SU-DHL-6 (cell line): Measurements from ENCODE around the gene AGAP5.
"Not testable (repeated sequence)": the region's sequence is repeated elsewhere in the genome, so short reads cannot be mapped to it uniquely, and the experiment has no call there.

Experiments
- H2AFZ ChIP-seq: fragments of 200-600 bp; sonication (generic); 2 replicates; pipeline ENCODE4 v1.6.1; 2014; ENCODE audit warnings: low read depth, mild to moderate bottlenecking, moderate library complexity, mixed read lengths, antibody characterized with exemption, low read length; ENCODE audit not compliant: severe bottlenecking
- H3F3A ChIP-seq: fragments of 200-600 bp; shearing (Covaris generic); 2 replicates; pipeline ENCODE4 v1.6.0; 2016; ENCODE audit warnings: antibody characterized with exemption, mild to moderate bottlenecking; ENCODE audit not compliant: insufficient read depth
- H3K27ac ChIP-seq: fragments of 200-600 bp; sonication (generic); 2 replicates; pipeline ENCODE4 v1.5.1; 2016; ENCODE audit warnings: low read depth, mild to moderate bottlenecking, low read length, moderate library complexity, mixed read lengths
- H3K27me3 ChIP-seq: fragments of 200-600 bp; sonication (generic), shearing (Covaris generic); 2 replicates; pipeline ENCODE4 v1.6.0; 2014; ENCODE audit warnings: mild to moderate bottlenecking, low read length
- H3K36me3 ChIP-seq: fragments of 200-600 bp; sonication (generic); 2 replicates; pipeline ENCODE4 v1.6.1; 2014; ENCODE audit warnings: mild to moderate bottlenecking, low read length, mixed read lengths
- H3K4me2 ChIP-seq: fragments of 300-600, 200-600 bp; shearing (Covaris generic), sonication (generic); 2 replicates; pipeline ENCODE4 v1.6.0; 2014; ENCODE audit warnings: low read length, low read depth, mild to moderate bottlenecking; ENCODE audit not compliant: poor library complexity, severe bottlenecking
- H3K4me3 ChIP-seq: fragments of 200-600 bp; sonication (generic); 2 replicates; pipeline ENCODE4 v1.5.1; 2014; ENCODE audit warnings: antibody characterized with exemption, low read length, mild to moderate bottlenecking, mixed read lengths; ENCODE audit not compliant: insufficient read depth, poor library complexity, severe bottlenecking
- H3K79me2 ChIP-seq: fragments of 200-600 bp; sonication (generic); 2 replicates; pipeline ENCODE4 v1.6.1; 2014; ENCODE audit warnings: mild to moderate bottlenecking, low read length, moderate library complexity; ENCODE audit not compliant: insufficient read depth
- H3K9ac ChIP-seq: fragments of 200-600 bp; sonication (generic); 2 replicates; pipeline ENCODE4 v1.7.0; 2014; ENCODE audit warnings: mild to moderate bottlenecking, low read length
- H3K9me2 ChIP-seq: fragments of 200-600 bp; sonication (generic); replicated peaks from 2 replicates; pipeline ENCODE4 v1.6.1; 2014; ENCODE audit warnings: low read length; ENCODE audit not compliant: insufficient read depth
- H3K9me3 ChIP-seq: fragments of 200-600 bp; sonication (generic); 2 replicates; pipeline ENCODE4 v1.6.1; 2014; ENCODE audit warnings: low read length, mixed read lengths; ENCODE audit not compliant: insufficient read depth
- H4K20me1 ChIP-seq: fragments of 200-600 bp; sonication (generic); 2 replicates; pipeline ENCODE4 v1.6.1; 2014; ENCODE audit warnings: low read depth, mild to moderate bottlenecking, antibody characterized with exemption, low read length, moderate library complexity, mixed read lengths
- EZH2phosphoT487 ChIP-seq: fragments of 200-600 bp; sonication (generic), shearing (Covaris generic); conservative IDR thresholded peaks from 2 replicates; pipeline ENCODE4 v1.6.1; 2018; ENCODE audit warnings: mild to moderate bottlenecking, antibody characterized with exemption, low read length, moderate library complexity, mixed read lengths
- TF ChIP-seq, protein P1 (sequence below): fragments of 200-600 bp; sonication (generic); IDR thresholded peaks from one replicate; pipeline ENCODE4 v1.5.1; 2017; ENCODE audit warnings: antibody characterized with exemption, mild to moderate bottlenecking, low read length, moderate library complexity; ENCODE audit not compliant: insufficient read depth, poor library complexity, severe bottlenecking

The AGAP5 gene

DNA sequence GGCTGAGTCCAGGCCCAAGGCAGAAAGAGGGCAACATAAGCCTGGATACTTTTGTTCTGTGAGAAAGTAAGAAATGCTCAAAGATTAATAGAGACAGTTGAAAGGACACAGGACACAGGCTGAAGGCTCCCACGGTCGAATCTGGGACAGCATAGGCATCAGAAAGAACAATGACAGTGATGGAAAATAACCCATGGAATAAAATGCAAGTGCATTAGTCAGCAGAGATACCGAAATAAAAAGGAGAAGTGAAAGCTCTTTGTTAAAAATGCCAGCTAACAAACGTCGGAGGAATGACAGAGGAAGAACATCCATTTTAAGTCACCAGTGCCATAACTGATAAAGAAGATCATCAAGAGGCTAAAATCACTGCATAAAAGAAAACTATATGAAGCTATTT is 19.6 kb upstream of the AGAP5 start:
- H3K36me3 ChIP-seq = peaks cover 17% of the 10 kb centered on the region; the same call in 1 of the 2 replicates
- no peaks in the 10 kb centered on the region for H3K79me2 ChIP-seq
- H3K4me2 ChIP-seq = no peak overlapping the region
- H3K4me3 ChIP-seq = no peak overlapping the region
- H3K9ac ChIP-seq = no peak overlapping the region
- H3K9me3 ChIP-seq = no peaks in the 10 kb centered on the region
- H3K9me2 ChIP-seq = no peaks in the 10 kb centered on the region
- no peak for TF ChIP-seq EZH2phosphoT487
- TF ChIP-seq, protein P1, sequence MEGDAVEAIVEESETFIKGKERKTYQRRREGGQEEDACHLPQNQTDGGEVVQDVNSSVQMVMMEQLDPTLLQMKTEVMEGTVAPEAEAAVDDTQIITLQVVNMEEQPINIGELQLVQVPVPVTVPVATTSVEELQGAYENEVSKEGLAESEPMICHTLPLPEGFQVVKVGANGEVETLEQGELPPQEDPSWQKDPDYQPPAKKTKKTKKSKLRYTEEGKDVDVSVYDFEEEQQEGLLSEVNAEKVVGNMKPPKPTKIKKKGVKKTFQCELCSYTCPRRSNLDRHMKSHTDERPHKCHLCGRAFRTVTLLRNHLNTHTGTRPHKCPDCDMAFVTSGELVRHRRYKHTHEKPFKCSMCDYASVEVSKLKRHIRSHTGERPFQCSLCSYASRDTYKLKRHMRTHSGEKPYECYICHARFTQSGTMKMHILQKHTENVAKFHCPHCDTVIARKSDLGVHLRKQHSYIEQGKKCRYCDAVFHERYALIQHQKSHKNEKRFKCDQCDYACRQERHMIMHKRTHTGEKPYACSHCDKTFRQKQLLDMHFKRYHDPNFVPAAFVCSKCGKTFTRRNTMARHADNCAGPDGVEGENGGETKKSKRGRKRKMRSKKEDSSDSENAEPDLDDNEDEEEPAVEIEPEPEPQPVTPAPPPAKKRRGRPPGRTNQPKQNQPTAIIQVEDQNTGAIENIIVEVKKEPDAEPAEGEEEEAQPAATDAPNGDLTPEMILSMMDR = no peak
- H3K27ac ChIP-seq = no peak overlapping the region
- H3K27me3 ChIP-seq = no peaks in the 10 kb centered on the region
- H4K20me1 ChIP-seq = no peaks in the 10 kb centered on the region
- H2AFZ ChIP-seq = no peak overlapping the region
- H3F3A ChIP-seq = peaks cover 5% of the 10 kb centered on the region; the same call in 1 of the 2 replicates

DNA sequence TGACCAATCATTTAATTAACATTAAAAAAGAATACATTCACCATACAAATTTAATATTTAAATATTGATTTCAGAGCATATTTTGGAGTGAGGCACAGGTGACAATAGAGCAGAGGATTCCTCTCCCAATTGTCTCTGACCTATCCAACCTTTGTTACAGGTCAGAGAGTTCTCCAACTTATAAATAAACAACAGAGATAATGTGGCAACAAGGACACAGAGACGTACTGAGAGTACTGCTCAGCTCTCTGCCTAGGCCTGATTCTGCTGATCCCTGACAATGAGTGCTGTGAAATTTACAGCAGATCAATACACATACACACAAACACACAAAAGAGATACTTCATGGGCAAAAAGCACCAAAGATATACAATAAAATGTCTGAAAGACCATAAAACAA is 18.3 kb upstream of the AGAP5 start:
- H3K4me2 ChIP-seq = no peak overlapping the region
- H3K36me3 ChIP-seq = peaks cover 17% of the 10 kb centered on the region; the same call in 1 of the 2 replicates
- H3K79me2 ChIP-seq = no peaks in the 10 kb centered on the region
- H3K27ac ChIP-seq = no peak overlapping the region
- H3K9ac ChIP-seq = no peak overlapping the region
- H3K4me3 ChIP-seq = no peak overlapping the region
- peaks cover 5% of the 10 kb centered on the region; the same call in 1 of the 2 replicates for H3F3A ChIP-seq
- no peaks in the 10 kb centered on the region for H3K9me2 ChIP-seq
- no peaks in the 10 kb centered on the region for H4K20me1 ChIP-seq
- no peak overlapping the region for H2AFZ ChIP-seq
- no peaks in the 10 kb centered on the region for H3K27me3 ChIP-seq
- TF ChIP-seq EZH2phosphoT487 = no peak
- TF ChIP-seq, protein P1 = no peak
- H3K9me3 ChIP-seq = no peaks in the 10 kb centered on the region

DNA sequence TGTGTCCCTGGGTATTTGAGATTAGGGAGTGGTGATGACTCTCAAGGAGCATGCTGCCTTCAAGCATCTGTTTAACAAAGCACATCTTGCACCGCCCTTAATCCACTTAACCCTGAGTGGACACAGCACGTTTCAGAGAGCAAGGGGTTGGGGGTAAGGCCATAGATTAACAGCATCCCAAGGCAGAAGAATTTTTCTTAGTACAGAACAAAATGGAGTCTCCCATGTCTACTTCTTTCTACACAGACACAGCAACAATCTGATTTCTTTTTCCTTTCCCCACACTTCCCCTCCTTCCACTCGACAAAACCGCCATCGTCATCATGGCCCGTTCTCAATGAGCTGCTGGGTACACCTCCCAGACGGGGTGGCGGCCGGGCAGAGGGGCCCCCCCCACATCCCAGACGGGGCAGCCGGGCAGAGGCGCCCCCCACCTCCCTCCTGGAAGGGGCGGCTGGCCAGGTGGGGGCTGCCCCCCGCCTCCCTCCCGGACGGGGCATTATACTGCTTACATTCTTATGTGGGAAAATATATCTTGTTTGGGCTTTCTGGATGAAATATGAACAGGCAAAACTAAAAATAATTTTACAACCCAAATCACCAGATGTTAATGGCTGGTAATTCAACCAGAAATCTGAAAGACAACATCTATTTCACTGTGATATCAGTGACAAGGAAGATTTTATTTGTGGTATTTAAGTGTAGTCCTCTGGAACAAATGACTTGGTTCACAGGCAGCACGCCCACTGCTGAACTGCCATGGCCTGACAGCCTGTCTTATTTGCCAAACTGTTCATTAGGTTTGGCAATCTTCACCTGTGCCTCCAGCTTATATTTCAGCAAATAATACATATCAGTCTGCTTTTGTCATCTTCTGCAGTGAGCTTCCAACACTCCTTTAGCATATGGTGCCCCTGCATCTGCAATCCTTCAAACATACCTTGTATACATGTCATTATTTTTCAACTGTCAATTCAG is 17.6 kb upstream of the AGAP5 start:
- H2AFZ ChIP-seq, H3K27ac ChIP-seq, H4K20me1 ChIP-seq, H3K9me3 ChIP-seq, H3K9ac ChIP-seq, H3K9me2 ChIP-seq, H3K4me3 ChIP-seq, H3K27me3 ChIP-seq, H3F3A ChIP-seq, H3K4me2 ChIP-seq, H3K79me2 ChIP-seq: not testable (repeated sequence)
- peaks cover 17% of the 10 kb centered on the region; the same call in 1 of the 2 replicates for H3K36me3 ChIP-seq

DNA sequence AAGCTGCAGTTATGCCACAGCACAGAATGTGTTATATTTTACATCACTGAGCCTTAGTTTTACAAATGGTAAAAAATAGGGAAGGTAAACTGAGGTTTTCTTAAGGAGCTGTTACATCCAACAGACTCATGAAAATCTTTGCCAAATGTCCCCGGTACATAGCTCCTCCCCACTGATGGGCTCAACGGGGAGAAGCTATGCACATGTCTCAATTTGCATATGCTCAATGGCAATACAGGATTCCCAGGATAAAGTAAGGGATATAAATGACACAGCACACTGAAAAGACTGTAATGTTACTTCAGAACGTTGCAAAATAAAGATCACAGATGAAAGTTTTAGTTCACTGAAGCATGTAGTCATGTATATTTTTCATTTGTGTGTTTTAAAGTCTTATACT is 16.6 kb upstream of the AGAP5 start:
- H3K27ac ChIP-seq = not testable (repeated sequence)

DNA sequence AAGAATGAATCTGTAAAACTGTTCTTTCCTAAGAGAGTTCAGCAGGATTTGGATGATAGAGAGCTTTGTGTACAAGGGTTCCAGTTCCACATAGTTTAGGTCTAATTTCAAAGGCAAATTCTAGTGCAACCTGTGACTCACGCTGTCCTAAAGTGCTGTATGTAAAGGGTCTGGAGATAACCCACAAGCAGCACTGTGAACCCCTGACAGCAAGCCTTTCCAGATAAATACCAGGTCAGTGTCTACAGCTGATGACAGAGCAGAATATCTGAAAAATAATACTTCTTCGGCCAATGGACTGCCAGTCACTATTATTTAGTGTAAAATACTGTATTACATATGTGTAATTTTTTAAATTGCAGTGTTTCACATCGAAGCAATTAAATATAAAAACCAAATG is 16.0 kb upstream of the AGAP5 start:
- not testable (repeated sequence) for H3K27me3 ChIP-seq

More for the DNA sequence above, 16.6 kb upstream of the AGAP5 start:
- not testable (repeated sequence) for H3K9me2 ChIP-seq, H3K79me2 ChIP-seq, H4K20me1 ChIP-seq, H3K9me3 ChIP-seq, H3K27me3 ChIP-seq, H3K4me2 ChIP-seq, H3K9ac ChIP-seq, H3K4me3 ChIP-seq, H2AFZ ChIP-seq, H3F3A ChIP-seq
- peaks cover 17% of the 10 kb centered on the region; the same call in 1 of the 2 replicates for H3K36me3 ChIP-seq

DNA sequence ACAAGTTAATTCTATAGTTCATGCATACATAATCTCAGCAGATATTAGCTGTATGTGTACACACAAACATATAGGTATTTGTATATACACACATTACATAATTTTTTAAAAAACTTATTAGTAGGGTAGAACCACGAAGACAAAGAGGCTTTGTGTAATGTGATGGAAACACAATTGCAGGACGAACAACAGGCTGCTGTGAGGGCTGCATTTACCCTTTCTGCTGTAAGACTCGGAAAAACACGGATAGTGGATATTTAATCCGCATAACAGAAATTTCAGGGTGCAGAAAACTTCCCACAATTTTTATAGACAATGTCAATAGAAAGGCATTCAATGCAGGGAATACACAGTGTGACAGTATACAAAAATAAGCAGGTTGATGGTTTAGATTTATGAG is 13.8 kb upstream of the AGAP5 start:
- H3K9me2 ChIP-seq, H3K27me3 ChIP-seq, H4K20me1 ChIP-seq, H3K9me3 ChIP-seq, H3K4me2 ChIP-seq, H3K4me3 ChIP-seq, H3K36me3 ChIP-seq, H2AFZ ChIP-seq, H3K27ac ChIP-seq, H3K79me2 ChIP-seq, H3F3A ChIP-seq, H3K9ac ChIP-seq: not testable (repeated sequence)

More for the DNA sequence above, 16.0 kb upstream of the AGAP5 start:
- H3F3A ChIP-seq, H3K79me2 ChIP-seq, H3K9me3 ChIP-seq, H3K4me2 ChIP-seq, H4K20me1 ChIP-seq, H3K9ac ChIP-seq, H3K27ac ChIP-seq, H3K4me3 ChIP-seq, H2AFZ ChIP-seq, H3K9me2 ChIP-seq: not testable (repeated sequence)
- peaks cover 17% of the 10 kb centered on the region; the same call in 1 of the 2 replicates for H3K36me3 ChIP-seq
